ENCODE data around the gene PLAC9. TPM values are rescaled to one million over a fixed set of nuclear protein-coding genes. Genes with fewer than 3 reads are reported as not detected.
"Not testable (repeated sequence)": the region's sequence is repeated elsewhere in the genome, so short reads cannot be mapped to it uniquely, and the experiment has no call there.

Gene PLAC9
- total RNA-seq (not detected in 2 replicates), polyA plus RNA-seq (1.4 and 1.9 TPM in 2 replicates)

GRCh38 chr10:80132299-80133139 is at the start of gene PLAC9:
Gene PLAC9 (plus strand): TSS chr10:80132730. CDS start chr10:80132763, 33 bp downstream.
- TF ChIP-seq CTCF (IDR thresholded peaks at IDR 0.05; ENCODE audit: low read depth, low read length), result no peak
- Histone ChIP-seq H3K27me3 (peaks cover 29% of the 10 kb centered on the region), H3K4me1 (ENCODE audit: low read depth) (no peaks in the 10 kb centered on the region), H3K4me3 (peak within 1 kb of the TSS; percentile 19), H3K36me3 (no peaks in the 10 kb centered on the region), H3K27ac (no peak within 1 kb of the TSS), H3K9me3 (ENCODE audit: low read depth) (no peaks in the 10 kb centered on the region)
- DNase-seq (ENCODE audit: low read depth in 1 of 2, low spot score in 1 of 2), result peak; percentile 53 to 61

GRCh38 chr10:80090121-80090520 is 42.4 kb upstream of the PLAC9 start:
- H3K4me3 ChIP-seq, result no peak overlapping the region
- no peaks in the 10 kb centered on the region for H3K27me3 ChIP-seq
- H3K4me1 ChIP-seq (ENCODE audit: low read depth), result no peaks in the 10 kb centered on the region
- no peak for DNase-seq (ENCODE audit: low read depth in 1 of 2, low spot score in 1 of 2)
- H3K9me3 ChIP-seq (ENCODE audit: low read depth), result no peaks in the 10 kb centered on the region
- no peaks in the 10 kb centered on the region for H3K36me3 ChIP-seq
- TF ChIP-seq CTCF (IDR thresholded peaks at IDR 0.05; ENCODE audit: low read depth, low read length), result no peak
- no peak overlapping the region for H3K27ac ChIP-seq

DNA sequence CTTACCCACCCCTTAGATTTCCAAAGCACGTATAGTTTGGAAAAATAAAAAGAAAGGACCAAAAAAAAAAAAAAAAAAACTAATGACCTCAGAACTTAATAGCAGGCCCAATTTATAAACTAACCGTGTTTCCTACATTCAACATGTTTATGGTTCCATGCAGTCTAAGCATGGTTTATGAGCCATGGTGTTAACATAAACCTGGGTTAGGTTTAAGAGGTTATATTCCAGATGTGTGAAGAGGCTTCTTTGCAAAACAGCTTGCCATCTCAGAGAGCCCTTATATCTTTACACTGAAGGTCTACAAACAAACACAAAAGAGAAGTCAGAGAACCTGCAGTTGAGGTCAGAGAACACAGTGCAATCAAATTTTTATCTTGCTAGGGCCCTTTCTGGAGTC is 38.3 kb upstream of the PLAC9 start:
- H3K4me1 ChIP-seq (ENCODE audit: low read depth), result no peaks in the 10 kb centered on the region
- H3K36me3 ChIP-seq, result no peaks in the 10 kb centered on the region
- H3K27me3 ChIP-seq, result no peaks in the 10 kb centered on the region
- no peaks in the 10 kb centered on the region for H3K9me3 ChIP-seq (ENCODE audit: low read depth)
- no peak overlapping the region for H3K27ac ChIP-seq
- no peak for TF ChIP-seq CTCF (IDR thresholded peaks at IDR 0.05; ENCODE audit: low read depth, low read length)
- no peak overlapping the region for H3K4me3 ChIP-seq
- no peak for DNase-seq (ENCODE audit: low read depth in 1 of 2, low spot score in 1 of 2)

DNA sequence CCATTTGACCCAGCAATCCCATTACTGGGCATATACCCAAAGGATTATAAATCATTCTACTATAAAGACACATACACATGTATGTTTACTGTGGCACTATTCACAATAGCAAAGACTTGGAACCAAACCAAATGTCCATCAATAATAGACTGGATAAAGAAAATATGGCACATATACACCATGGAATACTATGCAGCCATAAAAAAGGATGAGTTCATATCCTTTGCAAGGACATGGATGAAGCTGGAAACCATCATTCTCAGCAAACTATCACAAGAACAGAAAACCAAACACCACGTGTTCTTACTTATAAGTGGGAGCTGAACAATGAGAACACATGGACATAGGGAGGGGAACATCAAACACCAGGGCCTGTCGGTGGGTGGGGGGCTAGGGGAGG is 34.3 kb upstream of the PLAC9 start:
- not testable (repeated sequence) for H3K36me3 ChIP-seq; H3K27ac ChIP-seq; DNase-seq (ENCODE audit: low read depth in 1 of 2, low spot score in 1 of 2); H3K4me3 ChIP-seq; H3K27me3 ChIP-seq; H3K9me3 ChIP-seq (ENCODE audit: low read depth); H3K4me1 ChIP-seq (ENCODE audit: low read depth)

GRCh38 chr10:80099295-80099694 is 33.2 kb upstream of the PLAC9 start:
- H3K4me3 ChIP-seq; H3K4me1 ChIP-seq (ENCODE audit: low read depth); H3K36me3 ChIP-seq; H3K27ac ChIP-seq; H3K9me3 ChIP-seq (ENCODE audit: low read depth); DNase-seq (ENCODE audit: low read depth in 1 of 2, low spot score in 1 of 2); H3K27me3 ChIP-seq: not testable (repeated sequence)

DNA sequence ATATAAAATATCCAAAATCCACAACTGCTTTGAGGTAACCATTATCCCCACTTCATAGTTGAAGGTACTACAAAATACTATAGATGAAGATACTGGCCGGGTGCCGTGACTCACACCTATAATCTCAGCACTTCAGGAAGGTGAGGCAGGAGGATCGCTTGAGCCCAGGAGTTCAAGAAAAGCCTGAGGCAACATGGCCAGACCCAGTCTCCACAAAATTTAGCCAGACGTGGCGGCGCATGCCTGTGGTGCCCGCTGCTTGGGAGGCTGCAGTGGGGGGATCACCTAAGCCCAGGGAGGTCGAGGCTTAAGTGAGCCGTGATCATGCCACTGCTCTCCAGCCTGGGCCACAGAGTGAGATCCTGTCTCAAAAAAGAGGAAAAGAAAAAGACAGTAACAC is 32.4 kb upstream of the PLAC9 start:
- H3K9me3 ChIP-seq (ENCODE audit: low read depth), result no peaks in the 10 kb centered on the region
- no peak for DNase-seq (ENCODE audit: low read depth in 1 of 2, low spot score in 1 of 2)
- H3K27me3 ChIP-seq, result no peaks in the 10 kb centered on the region
- no peaks in the 10 kb centered on the region for H3K4me1 ChIP-seq (ENCODE audit: low read depth)
- H3K36me3 ChIP-seq, result no peaks in the 10 kb centered on the region
- TF ChIP-seq CTCF (IDR thresholded peaks at IDR 0.05; ENCODE audit: low read depth, low read length), result no peak
- H3K4me3 ChIP-seq, result no peak overlapping the region
- no peak overlapping the region for H3K27ac ChIP-seq

Data from cardiac muscle cell (in vitro differentiated cells and primary cell).